Glutamatergic neuron (in vitro differentiated cells): ENCODE results near the gene CDC42SE2. TPM values are rescaled to one million over a fixed set of nuclear protein-coding genes. Genes with fewer than 3 reads are reported as not detected.

Experiments
- DNase-seq: peaks from one replicate; pipeline ENCODE4 v3.0.0; 2022
- H3K27ac Mint-ChIP-seq: one replicate; pipeline ENCODE4 v1.8.0; 2020; ENCODE audit warnings: mild to moderate bottlenecking, mixed read lengths, inconsistent platforms; ENCODE audit not compliant: unreplicated experiment
- H3K27me3 Mint-ChIP-seq: one replicate; pipeline ENCODE4 v1.8.0; 2020; ENCODE audit warnings: mild to moderate bottlenecking, moderate library complexity, mixed read lengths, inconsistent platforms; ENCODE audit not compliant: unreplicated experiment
- H3K36me3 Mint-ChIP-seq: one replicate; pipeline ENCODE4 v1.8.0; 2020; ENCODE audit warnings: mild to moderate bottlenecking, mixed read lengths, inconsistent platforms; ENCODE audit not compliant: unreplicated experiment
- H3K4me1 Mint-ChIP-seq: one replicate; pipeline ENCODE4 v1.8.0; 2020; ENCODE audit warnings: mild to moderate bottlenecking, low read depth, mixed read lengths, inconsistent platforms; ENCODE audit not compliant: unreplicated experiment
- H3K4me3 Mint-ChIP-seq: one replicate; pipeline ENCODE4 v1.8.0; 2020; ENCODE audit warnings: mild to moderate bottlenecking, mixed read lengths, inconsistent platforms; ENCODE audit not compliant: unreplicated experiment
- H3K9me3 Mint-ChIP-seq: one replicate; pipeline ENCODE4 v1.8.0; 2020; ENCODE audit warnings: mild to moderate bottlenecking, moderate library complexity, mixed read lengths, inconsistent platforms; ENCODE audit not compliant: unreplicated experiment
- CTCF ChIP-seq: fragments of 200-600 bp; sonication (generic); IDR thresholded peaks from one replicate; pipeline ENCODE4 v1.5.0; 2021; ENCODE audit not compliant: partially characterized antibody, unreplicated experiment
- total RNA-seq: library from RNA; stranded (reverse); fragmentation: NEBNext Ultra II Directional; extraction: Animal tissue kit (Norgen Biotek cat#: 25700); gene quantifications from one replicate; pipeline ENCODE4 v1.2.1, GENCODE V29; 2021; ENCODE audit not compliant: unreplicated experiment

CDC42SE2 gene
- total RNA-seq, 1 donor from 2014 or later = 15.5 TPM

GRCh38 chr5:131357739-131358561 is 94.1 kb downstream of the CDC42SE2 start:
- no peak for TF ChIP-seq CTCF
- no peak overlapping the region for H3K27ac Mint-ChIP-seq
- no peaks in the 10 kb centered on the region for H3K9me3 Mint-ChIP-seq
- no peak for DNase-seq
- no peaks in the 10 kb centered on the region for H3K36me3 Mint-ChIP-seq
- peaks cover 3% of the 10 kb centered on the region for H3K4me1 Mint-ChIP-seq
- H3K27me3 Mint-ChIP-seq = no peaks in the 10 kb centered on the region
- H3K4me3 Mint-ChIP-seq = no peak overlapping the region

- no peaks in the 10 kb centered on the region for H3K9me3 Mint-ChIP-seq
- H3K4me3 Mint-ChIP-seq = no peak overlapping the region
- H3K27ac Mint-ChIP-seq = no peak overlapping the region
- H3K27me3 Mint-ChIP-seq = peaks cover 2% of the 10 kb centered on the region
- no peak for TF ChIP-seq CTCF
- H3K4me1 Mint-ChIP-seq = peaks cover 3% of the 10 kb centered on the region
- no peak for DNase-seq
- H3K36me3 Mint-ChIP-seq = no peaks in the 10 kb centered on the region
These were observed 97.9 kb downstream of the CDC42SE2 start for GRCh38 chr5:131361677-131362315.

GRCh38 chr5:131363811-131364506 is 100.1 kb downstream of the CDC42SE2 start:
- H3K36me3 Mint-ChIP-seq = no peaks in the 10 kb centered on the region
- peaks cover 3% of the 10 kb centered on the region for H3K4me1 Mint-ChIP-seq
- H3K27ac Mint-ChIP-seq = no peak overlapping the region
- no peak overlapping the region for H3K4me3 Mint-ChIP-seq
- no peak for TF ChIP-seq CTCF
- peaks cover 2% of the 10 kb centered on the region for H3K27me3 Mint-ChIP-seq
- H3K9me3 Mint-ChIP-seq = no peaks in the 10 kb centered on the region
- no peak for DNase-seq

DNA sequence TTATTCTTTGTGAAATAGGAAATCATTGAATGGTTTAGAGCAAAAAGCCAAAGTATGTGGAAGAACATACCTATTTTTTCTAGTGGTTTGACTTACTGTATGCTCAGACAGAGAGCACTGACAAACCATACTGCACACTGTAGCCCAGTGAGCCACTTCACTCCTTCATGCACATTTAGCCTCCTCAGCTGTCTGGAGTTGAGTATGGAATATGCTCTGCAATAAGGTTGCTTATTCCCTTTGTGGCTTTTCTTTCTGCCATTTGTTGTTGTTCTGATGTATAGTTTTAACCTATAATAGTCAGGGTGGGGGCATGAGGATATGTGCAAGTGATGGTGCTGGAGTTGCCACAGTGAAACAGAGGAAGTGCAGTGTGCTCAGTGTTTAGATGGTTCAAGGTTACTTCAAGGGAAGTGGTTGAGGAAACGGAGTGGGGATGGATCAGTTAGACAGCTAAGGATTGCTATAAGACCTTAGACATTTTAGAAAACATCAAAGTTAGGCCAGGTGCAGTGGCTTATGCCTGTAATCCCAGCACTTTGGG is 100.7 kb downstream of the CDC42SE2 start:
- peaks cover 3% of the 10 kb centered on the region for H3K4me1 Mint-ChIP-seq
- no peaks in the 10 kb centered on the region for H3K9me3 Mint-ChIP-seq
- H3K36me3 Mint-ChIP-seq = no peaks in the 10 kb centered on the region
- no peak for TF ChIP-seq CTCF
- no peak overlapping the region for H3K4me3 Mint-ChIP-seq
- H3K27me3 Mint-ChIP-seq = peaks cover 2% of the 10 kb centered on the region
- DNase-seq = no peak
- no peak overlapping the region for H3K27ac Mint-ChIP-seq
